A673 (cell line): ENCODE data around the gene RASGRP1.

ENCODE experiments used
- CTCF ChIP-seq: fragments of 300-800, 200-600 bp; sonication (generic); conservative IDR thresholded peaks from 2 replicates; pipeline ENCODE4 v1.5.1; 2017; ENCODE audit warnings: low read depth, mild to moderate bottlenecking, antibody characterized with exemption, low read length, moderate library complexity, mixed read lengths
- EZH2 ChIP-seq: fragments of 200-600 bp; sonication (generic); IDR thresholded peaks from 2 replicates; pipeline ENCODE4 v1.6.1; 2017; ENCODE audit warnings: borderline replicate concordance, low read depth, mild to moderate bottlenecking, mixed read lengths, antibody characterized with exemption, low read length; ENCODE audit not compliant: poor library complexity, severe bottlenecking

- TF ChIP-seq CTCF (no peak), EZH2 (no peak)
Observed at GRCh38 chr15:38545179-38545578, 19.4 kb downstream of the RASGRP1 start.
